Colon (tissue), 2 donors: ENCODE results near the gene EIF3M.
"Not testable (repeated sequence)": the region's sequence is repeated elsewhere in the genome, so short reads cannot be mapped to it uniquely, and the experiment has no call there.

Experiments
- FAIRE-seq: peaks from 2 replicates; lab custom pipeline; 2012; peaks lifted over from hg19 to GRCh38; lab: Jason Lieb, UNC
- donor health status: control.
- donor health status: control.

Gene EIF3M

DNA sequence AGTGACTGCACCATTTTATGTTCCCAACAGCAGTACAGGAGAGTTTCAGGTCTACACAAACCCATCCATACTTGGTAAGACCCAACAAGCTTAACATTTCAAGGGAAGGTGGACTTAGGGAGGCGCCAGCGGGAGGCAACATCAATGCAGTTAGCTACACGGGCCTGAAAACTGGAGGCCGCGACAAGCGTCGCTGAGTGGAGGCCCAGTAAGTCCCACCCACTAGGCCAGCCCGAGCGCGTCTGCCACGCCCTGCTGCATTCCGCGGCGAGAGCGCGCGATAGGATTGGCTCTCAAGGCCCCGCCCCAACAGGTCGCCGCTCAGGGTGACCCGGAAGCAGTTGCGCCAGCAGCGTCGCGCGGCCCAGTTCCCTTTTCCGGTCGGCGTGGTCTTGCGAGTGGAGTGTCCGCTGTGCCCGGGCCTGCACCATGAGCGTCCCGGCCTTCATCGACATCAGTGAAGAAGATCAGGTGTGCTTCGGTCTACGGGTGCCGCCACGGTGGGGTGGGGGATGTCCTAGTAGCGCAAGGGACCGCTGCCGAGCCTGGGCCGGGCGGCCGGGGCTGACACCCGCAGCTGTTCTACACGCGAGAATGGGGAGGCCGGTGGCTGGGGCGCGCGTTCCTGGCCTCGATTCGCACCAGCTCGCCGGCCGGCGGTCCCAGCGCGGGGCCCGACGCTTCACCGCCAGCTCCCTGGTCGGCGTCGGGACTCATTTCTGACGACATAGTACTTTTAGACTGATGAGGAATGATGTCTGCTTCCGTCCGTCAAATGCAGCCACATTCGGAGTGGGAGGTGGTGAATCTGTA, at the start of gene EIF3M:
EIF3M (plus strand) TSS at position 373 of the 813 bp plus-strand sequence; CDS start at position 430, 57 bp downstream.
- FAIRE-seq = no peak

DNA sequence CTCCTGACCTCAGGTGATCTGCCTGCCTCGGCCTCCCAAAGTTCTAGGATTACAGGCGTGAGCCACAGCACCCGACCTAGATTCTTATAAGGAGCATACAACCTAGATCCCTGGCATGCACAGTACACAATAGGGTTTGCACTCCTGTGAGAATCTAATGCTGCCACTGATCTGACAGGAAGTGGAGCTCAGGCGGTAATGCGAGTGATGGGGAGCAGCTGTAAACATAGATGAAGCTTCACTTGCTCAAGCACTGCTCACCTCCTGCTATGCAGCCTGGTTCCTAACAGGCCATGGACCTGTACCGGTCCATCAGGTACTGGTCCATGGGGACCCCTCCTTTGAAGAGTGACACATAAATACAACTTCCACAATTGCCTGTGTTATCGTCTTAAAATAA, 44.8 kb upstream of the EIF3M start:
- no peak for FAIRE-seq

DNA sequence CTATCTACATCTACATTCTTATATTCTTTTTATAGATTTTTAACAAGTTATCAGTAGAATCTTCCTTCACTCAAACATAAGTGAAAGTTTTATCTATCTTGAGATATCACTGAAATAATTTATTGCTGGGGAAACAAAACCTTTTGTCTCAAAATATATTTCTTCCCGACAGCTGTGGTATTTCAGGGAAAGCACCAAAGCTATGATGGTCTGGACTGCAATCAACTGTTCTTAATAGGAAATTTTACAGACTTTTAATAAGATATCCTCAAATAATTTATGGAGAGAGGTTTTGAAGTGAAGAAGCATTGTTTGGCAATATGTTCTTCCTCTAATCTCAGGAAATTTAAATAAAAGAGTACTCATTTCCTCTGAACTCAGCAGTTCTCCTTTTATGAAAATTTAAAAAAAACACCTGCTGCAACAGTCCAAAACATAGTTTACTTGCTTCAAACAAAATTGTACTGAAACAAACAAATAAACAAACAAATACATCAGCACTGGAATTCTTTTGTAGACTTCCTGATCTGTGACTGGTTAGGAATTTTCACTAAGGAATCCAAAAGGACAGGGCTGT, 33.9 kb upstream of the EIF3M start:
- no peak for FAIRE-seq

DNA sequence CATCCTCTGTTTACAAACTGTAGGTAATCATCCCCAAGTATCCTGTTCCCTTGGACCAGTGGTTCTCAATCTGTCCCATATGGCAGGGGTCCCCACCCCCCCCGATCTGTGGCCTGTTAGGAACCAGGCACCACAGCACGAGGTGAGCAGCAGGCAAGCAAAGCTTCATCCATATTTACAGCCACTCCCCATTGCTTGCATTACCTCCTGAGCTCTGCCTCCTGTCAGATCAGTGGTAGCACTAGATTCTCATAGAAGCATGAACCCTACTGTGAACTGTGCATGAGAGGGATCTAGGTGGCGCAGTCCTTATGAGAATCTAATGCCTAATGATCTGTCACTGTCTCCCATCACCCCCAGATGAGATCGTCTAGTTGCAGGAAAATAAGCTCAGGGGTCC, 33.4 kb upstream of the EIF3M start:
- FAIRE-seq = no peak

DNA sequence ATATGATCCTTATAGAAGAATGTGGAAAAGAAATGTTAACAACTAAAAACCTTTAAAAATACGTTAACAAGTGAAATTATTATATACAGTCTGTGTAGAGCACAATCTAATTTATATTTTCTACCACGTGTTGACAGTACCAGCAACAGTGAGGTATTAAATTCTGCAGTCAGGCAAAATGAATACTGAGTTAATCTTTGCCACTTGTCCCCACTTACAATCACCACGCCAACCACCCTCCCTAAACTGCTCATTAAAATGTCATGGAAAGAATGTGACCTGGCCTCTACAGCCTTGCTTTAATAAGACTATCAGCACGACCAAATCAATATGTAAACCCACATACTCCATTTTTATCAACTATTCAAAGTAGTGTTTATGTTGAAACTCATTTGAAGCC, 28.5 kb upstream of the EIF3M start:
- FAIRE-seq = no peak

DNA sequence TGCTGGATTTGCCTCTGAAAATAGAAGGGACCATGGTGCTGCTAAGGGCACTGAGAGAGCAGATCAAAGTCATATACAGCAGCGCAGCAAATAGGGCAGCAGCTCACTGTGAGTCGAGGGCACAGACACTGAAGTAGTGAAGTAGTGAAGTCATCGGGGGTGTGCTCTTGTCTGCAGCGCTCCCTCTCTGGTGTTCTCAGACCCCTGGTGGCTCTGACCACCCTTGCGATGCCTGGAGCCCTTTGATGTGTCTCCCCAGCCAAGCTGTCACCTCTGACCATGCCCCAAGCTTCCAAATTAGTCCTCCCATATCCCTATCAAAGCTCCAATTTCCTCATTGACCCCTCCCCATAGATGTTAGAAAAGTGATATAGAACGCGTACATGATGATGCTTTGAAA, 27.7 kb upstream of the EIF3M start:
- no peak for FAIRE-seq

DNA sequence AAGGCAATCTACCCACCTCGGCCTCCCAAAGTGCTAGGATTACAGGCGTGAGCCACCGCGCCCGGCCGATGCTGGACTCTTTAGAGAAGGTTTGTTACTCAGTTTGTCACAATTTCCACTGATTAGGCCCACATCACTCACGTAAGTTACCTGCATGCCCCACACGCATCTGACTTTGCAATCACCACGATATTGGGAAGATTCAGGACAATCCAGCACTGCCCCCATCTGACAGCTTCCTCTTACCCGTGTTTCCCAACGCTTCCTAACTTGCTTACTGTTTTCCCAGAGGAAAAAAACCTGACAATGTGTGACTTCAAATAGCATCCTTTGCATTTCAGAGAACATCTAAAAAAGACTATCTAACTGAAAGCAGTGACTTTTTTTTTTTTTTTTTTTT, 21.8 kb upstream of the EIF3M start:
- no peak for FAIRE-seq

DNA sequence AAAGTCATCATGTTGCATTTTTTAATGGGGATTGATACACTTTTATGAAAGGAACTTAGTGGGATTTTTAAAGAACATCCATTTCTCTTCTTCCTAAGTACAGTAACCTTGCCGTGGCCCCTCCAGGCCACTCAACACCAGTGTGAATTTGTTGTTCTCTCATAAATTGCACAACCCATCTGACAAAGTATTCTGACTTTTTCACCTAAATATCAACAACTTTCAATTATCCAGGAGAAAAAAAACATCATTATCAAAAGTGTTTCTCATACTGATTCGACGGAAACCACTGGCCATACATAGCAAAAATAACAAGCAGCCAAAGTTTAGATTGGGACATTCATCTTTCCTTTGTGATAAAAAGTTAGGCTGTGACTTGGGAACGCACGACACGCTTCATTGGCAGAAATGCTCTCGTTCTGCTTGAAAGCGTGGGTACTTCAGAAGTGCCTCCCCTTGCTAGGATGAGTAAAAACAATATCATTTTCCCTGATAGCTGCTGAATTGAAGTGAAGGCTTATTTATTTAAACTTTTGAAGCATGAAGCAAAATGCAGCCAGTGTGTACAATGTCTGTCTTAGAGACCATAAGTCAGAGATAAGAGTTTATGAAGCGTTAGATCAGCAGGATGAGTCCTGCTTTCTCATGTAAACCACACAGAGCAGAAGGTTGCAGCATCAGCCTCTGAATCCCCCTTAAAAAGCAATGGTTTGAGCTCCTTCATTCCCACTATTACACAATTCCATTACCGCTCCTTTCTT, 20.6 kb upstream of the EIF3M start:
- no peak for FAIRE-seq

DNA sequence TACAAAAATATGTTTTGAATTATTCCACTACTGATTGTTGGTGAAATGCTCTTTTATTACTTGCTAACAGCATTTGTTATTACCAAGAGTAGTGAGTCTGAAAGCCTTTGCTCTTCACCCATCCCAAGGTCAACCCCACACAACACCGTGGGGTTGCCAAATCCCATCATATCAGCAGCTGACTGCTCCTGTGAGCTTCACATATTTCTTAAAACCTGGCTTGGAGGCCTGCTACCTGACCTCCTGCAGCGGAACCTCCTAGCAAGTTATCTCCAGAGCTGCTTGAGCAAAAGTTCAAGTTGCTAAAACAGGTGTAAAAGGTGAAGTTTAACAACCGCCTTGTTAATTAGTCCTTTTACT, 20.1 kb upstream of the EIF3M start:
- no peak for FAIRE-seq

DNA sequence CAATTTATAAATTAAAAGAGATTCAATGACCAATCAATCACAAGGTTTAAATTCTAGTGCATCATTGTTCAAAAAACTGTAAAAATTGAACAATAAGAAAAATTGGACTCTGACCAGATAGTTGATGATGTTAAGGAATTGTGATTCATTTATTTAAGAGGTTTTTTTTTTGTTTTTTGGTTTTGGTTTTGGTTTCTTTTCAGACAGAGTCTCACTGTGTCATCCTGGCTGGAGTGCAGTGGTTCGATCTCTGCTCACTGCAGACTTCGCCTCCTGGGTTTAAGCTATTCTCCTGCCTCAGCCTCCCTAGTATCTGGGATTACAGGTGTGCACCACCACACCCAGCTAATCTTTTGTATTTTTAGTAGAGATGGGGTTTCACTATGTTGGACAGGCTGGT, 17.1 kb upstream of the EIF3M start:
- no peak for FAIRE-seq

DNA sequence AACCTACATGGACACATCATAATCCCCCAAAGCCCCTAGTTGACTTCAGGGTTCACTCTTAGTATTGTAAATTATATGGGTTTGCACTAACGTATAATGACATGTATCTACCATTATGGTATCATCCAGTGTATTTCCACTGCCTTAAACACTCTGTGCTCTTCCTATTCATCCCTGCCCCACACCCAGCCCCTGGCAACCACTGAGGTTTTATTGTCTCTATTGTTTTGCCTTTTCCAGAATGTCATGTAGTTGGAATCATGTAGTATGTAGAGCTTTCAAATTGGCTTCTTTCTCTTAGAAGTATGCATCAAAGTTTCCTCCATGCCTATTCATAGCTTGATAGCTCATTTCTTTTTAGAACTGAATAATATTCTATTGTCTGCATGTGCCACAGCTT, 16.5 kb upstream of the EIF3M start:
- FAIRE-seq = no peak

DNA sequence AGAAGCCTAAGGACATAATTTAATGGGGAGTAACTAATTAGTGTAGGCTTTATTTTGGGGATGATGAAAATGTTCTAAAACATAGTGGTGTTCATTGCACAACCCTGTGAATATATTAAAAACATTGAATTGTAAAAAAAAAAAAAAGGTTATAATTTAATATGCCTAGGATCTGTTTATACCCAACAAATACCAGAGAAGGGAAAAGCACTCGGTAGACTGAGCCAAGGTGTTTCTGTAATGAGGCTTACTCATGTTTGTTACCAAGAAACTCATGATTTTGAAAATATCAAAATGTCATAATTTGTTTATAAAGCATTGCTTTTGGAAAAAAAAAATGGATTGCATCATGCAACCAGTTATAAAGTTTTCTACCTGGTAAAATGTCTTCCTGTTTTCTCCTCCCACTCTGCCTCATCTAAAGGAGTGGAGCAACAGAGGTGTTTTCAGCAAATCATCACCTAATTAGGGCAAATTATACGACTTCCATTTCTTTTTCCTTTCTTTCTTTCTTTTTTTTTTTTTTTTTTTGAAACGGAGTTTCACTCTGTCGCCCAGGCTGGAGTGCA, 14.2 kb upstream of the EIF3M start:
- FAIRE-seq = no peak

DNA sequence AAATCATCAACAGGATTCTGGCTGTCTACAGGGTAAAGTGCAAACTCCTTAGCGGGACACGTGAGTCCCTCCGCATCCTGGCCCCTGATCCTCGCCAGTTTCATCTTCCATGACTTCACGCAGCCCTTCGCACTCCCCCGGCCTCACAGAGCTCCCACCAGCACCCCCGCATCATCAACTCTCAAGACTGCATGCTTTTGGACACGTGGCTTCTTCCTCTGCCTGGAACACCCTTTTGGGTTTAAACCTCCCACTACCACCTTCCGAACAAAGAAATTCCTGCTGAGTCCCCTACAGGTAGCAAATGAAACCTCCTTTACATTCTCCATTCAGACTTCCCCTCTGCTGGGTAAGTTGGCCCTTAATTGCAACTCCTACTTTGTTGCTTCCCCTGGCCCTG, 12.6 kb upstream of the EIF3M start:
- no peak for FAIRE-seq

DNA sequence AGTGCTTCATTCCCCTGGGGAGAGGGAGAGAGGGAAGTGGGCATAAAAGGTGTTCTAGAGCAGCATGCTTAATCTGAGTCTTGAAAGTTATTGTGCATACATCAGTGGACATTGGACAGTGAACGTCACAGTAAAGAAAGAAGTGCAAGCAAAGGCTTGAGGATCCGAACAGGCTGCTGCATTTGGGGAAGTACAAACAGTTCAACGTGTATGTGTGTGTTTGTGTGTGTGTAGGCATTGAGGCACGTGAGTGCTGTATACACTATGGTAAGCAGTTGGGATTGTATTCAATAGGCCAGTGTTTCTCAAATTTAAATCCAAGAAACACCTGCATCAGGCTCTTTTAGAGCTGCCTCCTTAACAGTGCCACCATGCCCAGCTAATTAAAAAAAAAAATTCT, 10.4 kb upstream of the EIF3M start:
- FAIRE-seq = no peak

DNA sequence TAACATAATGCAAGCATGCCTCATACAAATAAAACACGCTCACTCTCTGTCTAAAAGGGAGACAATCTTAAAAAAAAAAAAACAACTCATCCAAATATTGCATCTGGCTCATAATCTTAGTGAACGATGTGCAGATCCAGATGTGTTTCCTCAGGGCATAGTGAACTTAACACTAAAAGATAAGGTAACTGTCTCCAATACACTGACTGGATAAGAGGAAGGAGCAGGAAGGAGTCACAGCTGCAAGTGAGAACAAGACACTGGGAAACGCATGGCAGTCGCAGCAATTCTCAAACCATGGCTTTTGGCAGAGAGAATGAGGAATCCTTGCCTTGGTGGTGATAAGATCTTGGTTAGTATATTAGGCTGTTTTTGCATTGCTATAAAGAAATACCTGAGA, 9.2 kb upstream of the EIF3M start:
- no peak for FAIRE-seq

DNA sequence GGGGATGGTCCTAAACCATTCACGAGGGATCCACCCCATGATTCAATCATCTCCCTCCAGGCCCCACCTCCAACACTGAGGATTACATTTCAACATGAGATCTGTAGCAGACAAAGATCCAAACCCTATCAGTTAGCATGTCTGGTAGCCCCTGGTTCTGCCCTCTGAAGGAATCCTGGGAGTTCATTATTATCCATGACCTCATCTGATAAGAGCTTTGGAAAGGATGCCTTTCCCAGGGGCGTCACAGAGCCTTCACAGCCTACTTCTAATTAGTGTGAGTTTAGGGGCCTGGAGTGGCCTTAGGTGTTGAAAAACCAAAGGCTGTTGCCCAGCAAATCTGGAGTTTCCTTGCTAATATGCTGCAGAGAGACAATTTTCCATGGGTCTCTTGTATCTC, 8.6 kb upstream of the EIF3M start:
- no peak for FAIRE-seq

DNA sequence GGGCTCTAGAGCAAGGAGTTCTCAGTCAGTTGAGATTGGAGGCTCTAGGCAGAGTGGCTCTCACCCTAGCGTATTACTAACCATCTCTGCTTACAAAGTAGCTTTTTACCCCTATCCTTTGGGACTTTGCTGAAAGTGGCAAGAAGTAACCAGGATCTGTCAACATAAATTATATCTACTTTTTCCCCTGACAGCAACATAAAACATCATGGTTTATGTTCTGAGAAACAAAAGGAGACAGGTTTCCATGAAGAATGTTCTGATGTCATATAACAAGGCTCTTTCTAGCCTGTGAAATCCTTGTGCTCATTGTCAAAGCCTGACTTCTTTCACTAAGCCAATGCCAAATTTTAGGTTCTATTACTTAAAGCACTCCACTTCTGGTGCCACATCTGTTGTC, 7.2 kb upstream of the EIF3M start:
- FAIRE-seq = no peak

DNA sequence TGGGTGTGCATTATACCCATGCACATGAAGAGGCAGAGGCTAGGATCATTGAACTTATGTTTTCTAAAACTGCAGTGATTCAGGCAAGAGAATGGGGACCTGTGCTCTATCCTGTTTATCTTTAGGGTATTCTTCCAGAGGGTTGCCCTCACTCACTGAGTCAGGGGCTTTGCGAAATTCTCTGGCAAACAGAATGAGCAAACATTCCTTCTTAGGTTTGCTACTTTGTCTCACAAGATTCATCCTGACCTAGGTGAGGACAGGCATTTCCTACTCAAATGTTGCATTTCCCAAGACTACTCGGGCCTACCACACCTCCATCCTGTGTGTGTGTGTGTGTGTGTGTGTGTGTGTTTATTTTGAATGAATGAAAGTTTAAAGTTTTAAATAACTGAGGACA, 2.7 kb upstream of the EIF3M start:
- FAIRE-seq = no peak

DNA sequence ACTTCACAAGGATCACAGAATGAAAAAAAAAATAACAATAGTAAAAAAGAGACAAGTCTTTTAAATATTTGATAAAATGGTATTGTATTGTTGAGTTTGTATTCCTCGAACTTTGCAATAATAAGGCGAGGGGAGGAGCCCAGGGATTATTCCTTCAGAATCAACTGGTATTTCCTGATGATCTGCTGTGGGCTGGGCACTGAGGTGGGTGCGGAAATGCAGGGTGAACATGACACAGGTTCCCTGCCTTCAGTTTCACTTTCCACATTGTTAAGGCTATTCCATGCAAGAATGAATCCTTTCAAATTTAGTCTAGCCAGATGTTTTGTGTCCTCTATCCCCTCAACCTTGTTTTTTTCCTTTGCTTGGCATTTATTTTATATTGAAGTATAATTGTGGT, 2.1 kb upstream of the EIF3M start:
- FAIRE-seq = no peak

DNA sequence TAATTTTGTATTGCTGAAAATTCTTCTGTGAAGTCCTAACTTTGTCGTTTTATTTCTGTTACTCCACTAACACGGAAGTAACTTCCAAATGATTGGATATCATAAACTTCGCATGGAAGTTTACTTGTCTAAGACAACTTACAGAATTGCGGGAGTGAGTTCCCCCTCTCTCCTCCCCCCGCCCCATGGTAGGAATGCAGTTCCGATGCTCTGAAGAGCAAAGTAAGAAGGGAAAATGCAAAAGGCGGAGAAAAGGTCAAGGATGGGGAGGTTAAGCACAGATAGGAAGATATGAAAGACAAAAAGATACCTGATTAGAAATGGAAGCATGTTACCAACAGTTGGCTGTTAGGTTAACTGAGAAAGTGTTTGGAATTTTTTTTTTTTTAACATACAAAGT, 1.3 kb downstream of the EIF3M start:
- no peak for FAIRE-seq

DNA sequence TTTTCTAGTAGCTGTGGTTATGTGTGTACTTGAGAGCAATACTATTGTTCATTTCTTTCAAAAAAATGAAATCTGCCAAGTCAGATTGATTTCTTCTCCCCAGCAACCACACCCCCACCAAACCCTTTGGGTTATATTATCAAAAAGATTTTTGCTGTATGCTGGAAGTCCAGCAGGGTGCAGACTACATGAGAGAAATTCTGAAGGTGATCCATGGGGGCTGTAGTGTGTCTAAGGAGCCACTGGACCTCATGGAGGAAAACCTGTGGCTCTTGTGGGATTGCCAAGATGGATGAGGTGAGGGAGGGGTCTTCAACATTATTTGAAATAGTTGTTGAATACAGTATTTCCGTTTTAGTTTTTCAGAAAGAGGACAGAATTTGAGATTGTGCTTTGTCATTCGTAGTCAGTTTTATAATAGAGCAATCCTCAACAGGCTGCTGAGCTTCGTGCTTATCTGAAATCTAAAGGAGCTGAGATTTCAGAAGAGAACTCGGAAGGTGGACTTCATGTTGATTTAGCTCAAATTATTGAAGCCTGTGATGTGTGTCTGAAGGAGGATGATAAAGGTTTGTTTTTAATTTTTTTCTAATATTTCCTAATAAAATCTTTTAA, 3.1 kb downstream of the EIF3M start:
- no peak for FAIRE-seq

DNA sequence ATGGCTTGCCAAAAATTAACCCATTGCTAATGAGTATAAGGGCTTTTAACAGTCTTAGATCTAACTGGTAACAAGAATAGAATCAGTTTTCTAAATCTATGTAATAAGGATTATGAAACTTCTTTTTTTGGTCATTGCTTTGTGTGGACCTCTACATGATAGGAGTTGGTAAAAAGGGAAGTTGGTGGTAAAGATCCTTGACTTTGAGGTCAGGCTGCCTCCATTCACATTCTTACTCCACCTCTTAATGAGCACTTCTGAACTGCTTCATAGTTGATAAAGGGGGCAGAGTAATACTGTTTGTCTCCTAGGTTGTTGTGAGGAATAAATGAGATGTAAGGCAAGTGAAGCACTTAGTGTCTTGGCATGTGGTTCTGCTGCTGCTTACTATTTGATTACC, 10.6 kb downstream of the EIF3M start:
- no peak for FAIRE-seq

DNA sequence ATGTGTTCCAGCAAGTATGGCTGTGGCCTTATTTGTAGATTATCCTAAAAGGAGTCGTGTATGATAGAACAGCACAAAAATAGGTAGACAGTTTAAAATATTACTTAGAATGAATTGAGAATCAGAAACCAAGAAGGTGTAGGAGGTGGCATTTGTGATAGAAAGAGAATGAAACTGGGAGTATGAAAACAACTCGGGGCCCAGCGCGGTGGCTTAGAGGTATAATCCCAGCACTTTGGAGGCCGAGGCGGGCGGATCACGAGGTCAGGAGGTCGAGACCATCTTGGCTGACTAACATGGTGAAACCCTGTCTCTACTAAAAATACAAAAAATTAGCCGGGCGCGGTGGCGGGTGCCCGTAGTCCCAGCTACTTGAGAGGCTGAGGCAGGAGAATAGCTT, 12.5 kb downstream of the EIF3M start:
- not testable (repeated sequence) for FAIRE-seq
